MG63 (cell line): ENCODE data around the gene CYP26B1. TPM values are rescaled to one million over a fixed set of nuclear protein-coding genes. Genes with fewer than 3 reads are reported as not detected.

Experiments
- DNase-seq: peaks from one replicate; pipeline ENCODE4 v3.0.0-alpha.2; 2020
- H3K27me3 ChIP-seq: fragments of 250-450 bp; sonication (Bioruptor Pico); 2 replicates; pipeline ENCODE4 v1.5.1; 2020; ENCODE audit warnings: mild to moderate bottlenecking, moderate library complexity
- H3K36me3 ChIP-seq: fragments of 250-450 bp; sonication (Bioruptor Pico); 2 replicates; pipeline ENCODE4 v1.5.1; 2020; ENCODE audit warnings: mild to moderate bottlenecking, moderate library complexity
- H3K4me3 ChIP-seq: fragments of 250-450 bp; sonication (Bioruptor Pico); 2 replicates; pipeline ENCODE4 v1.5.1; 2020; ENCODE audit warnings: mild to moderate bottlenecking, moderate library complexity
- H3K9me3 ChIP-seq: fragments of 250-450 bp; sonication (Bioruptor Pico); 2 replicates; pipeline ENCODE4 v1.5.1; 2020; ENCODE audit warnings: mild to moderate bottlenecking, moderate library complexity
- total RNA-seq: library from RNA; depleted of rRNA; stranded (reverse); fragments of >200 nt; shearing (Covaris generic); gene quantifications from 2 replicates; pipeline ENCODE4 v1.2.3, GENCODE V29; 2014; ENCODE audit warnings: low replicate concordance

Gene CYP26B1
- total RNA-seq, 1 experiment from 2014 or later, result 10.6 TPM

- DNase-seq, result no peak
- H3K4me3 ChIP-seq, result peak overlapping the region; percentile 81
- no peaks in the 10 kb centered on the region for H3K9me3 ChIP-seq
- no peaks in the 10 kb centered on the region for H3K27me3 ChIP-seq
- H3K36me3 ChIP-seq, result peaks cover 24% of the 10 kb centered on the region
These were observed 1.0 kb downstream of the CYP26B1 start for GRCh38 chr2:72146347-72147302.

GRCh38 chr2:72145658-72146329 is 1.9 kb downstream of the CYP26B1 start:
- Histone ChIP-seq H3K4me3 (peak overlapping the region; percentile 81), H3K9me3 (no peaks in the 10 kb centered on the region), H3K27me3 (no peaks in the 10 kb centered on the region), H3K36me3 (peaks cover 31% of the 10 kb centered on the region)
- DNase-seq, result no peak

GRCh38 chr2:72145289-72145657 is 2.4 kb downstream of the CYP26B1 start:
- Histone ChIP-seq H3K4me3 (peak overlapping the region; percentile 81), H3K27me3 (no peaks in the 10 kb centered on the region), H3K9me3 (no peaks in the 10 kb centered on the region), H3K36me3 (peaks cover 31% of the 10 kb centered on the region)
- DNase-seq, result peak; percentile 79

DNA sequence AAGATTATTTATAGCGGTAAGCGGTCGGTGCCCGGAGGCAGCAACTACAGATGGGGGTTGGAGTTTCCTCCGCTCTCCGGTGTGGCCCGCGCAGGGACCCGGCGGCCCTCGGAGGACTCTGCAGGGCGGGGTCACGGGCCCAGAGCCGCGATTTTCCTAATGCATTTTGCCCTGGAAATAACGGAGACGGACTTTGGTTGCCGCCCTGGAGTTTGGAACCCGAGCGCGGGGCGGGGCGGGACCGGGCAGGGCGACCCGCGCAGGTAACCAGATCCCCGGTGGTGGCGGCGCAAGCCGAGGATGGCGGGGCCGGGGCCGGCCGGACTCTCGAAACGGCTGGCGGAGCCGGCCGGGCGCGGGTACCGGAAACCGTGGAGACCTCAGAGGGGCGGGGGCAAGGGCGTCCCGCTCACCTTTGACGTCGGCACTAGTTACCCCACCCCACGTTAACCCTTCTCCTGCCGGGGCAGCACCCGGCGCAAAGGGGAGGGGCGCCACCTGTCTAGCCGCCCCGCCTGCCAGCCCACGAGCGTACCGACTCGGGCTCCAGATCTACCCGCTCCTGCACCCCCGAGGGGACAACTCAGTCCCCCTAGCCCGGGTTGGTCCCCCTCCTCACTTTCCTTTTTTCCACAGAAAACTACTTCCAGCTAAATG is 2.9 kb downstream of the CYP26B1 start:
- Histone ChIP-seq H3K27me3 (no peaks in the 10 kb centered on the region), H3K4me3 (peak overlapping the region; percentile 81), H3K36me3 (peaks cover 35% of the 10 kb centered on the region), H3K9me3 (no peaks in the 10 kb centered on the region)
- DNase-seq, result peak; percentile 90

- peak overlapping the region; percentile 81 for H3K4me3 ChIP-seq
- H3K27me3 ChIP-seq, result no peaks in the 10 kb centered on the region
These were observed 3.4 kb downstream of the CYP26B1 start for GRCh38 chr2:72144274-72144631.

GRCh38 chr2:72143441-72144273 is 4.0 kb downstream of the CYP26B1 start:
- no peak for DNase-seq
- peaks cover 43% of the 10 kb centered on the region for H3K36me3 ChIP-seq
- H3K9me3 ChIP-seq, result no peaks in the 10 kb centered on the region
- peak overlapping the region; percentile 81 for H3K4me3 ChIP-seq
- H3K27me3 ChIP-seq, result no peaks in the 10 kb centered on the region

More at GRCh38 chr2:72144274-72144631, 3.4 kb downstream of the CYP26B1 start:
- peaks cover 40% of the 10 kb centered on the region for H3K36me3 ChIP-seq
- H3K9me3 ChIP-seq, result no peaks in the 10 kb centered on the region
- DNase-seq, result no peak

GRCh38 chr2:72142570-72143440 is 4.9 kb downstream of the CYP26B1 start:
- peak; percentile 84 for DNase-seq
- peaks cover 50% of the 10 kb centered on the region for H3K36me3 ChIP-seq
- no peaks in the 10 kb centered on the region for H3K27me3 ChIP-seq
- H3K4me3 ChIP-seq, result peak overlapping the region; percentile 81
- no peaks in the 10 kb centered on the region for H3K9me3 ChIP-seq

DNA sequence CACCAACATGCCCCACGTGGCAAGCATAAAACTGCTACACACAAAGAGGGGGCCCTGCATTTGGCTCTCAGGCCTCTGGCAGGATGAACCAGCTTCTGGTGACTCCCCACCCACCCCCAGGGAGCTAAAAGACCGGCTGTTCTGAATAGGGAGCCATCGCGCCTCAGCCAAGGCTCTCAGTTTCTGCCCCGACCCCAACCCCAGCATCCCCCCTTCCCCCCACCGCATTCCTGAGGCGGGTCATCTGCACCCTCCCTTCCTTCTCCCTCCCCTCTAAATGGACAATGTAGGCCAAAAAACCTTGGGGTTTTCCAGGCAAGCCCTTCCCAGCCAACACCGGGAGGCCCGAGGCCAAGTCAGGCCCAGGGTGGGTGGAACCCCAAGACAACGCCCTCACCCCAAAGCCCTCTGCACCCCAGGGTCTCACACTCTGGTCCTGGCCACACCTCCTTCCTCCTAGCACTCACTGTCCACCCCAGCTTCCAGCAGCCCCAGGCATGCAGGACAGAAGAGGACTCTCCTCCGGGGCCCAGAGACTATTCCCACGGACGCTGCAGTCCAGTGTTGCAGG is 5.7 kb downstream of the CYP26B1 start:
- H3K27me3 ChIP-seq, result no peaks in the 10 kb centered on the region

DNA sequence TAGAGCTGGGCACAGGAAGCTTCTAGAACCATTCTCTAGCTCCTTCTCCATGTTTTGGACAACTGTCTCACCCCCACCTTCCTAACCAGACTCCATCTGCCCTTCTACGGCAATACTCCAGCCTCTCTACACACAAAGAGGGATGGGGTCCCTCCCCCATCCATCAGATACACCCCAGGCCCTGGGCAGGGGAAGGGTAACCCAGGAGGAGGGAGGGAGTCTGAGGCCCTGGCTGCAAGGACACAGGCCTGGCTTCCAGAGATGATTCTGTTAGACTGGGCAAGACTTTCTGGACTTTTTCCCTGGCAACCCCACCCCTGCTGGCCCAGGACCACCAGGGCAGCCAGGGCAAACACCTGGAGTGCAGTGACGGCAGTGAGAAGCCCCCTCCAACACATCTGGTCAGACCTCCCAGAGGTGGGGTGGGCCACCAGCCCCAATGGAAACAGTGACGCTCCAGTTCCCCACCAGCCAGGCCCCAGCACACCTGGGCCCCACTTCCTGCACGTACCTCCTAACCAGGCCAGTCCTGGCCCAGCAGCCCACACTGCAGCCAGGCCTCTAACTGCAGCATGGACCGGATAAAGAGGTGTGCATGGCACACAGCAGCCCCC is 6.5 kb downstream of the CYP26B1 start:
- H3K36me3 ChIP-seq, result peaks cover 60% of the 10 kb centered on the region
- H3K4me3 ChIP-seq, result no peak overlapping the region
- no peaks in the 10 kb centered on the region for H3K27me3 ChIP-seq
- H3K9me3 ChIP-seq, result no peaks in the 10 kb centered on the region
- DNase-seq, result no peak

More for the DNA sequence above, 5.7 kb downstream of the CYP26B1 start:
- DNase-seq, result no peak
- no peaks in the 10 kb centered on the region for H3K9me3 ChIP-seq
- peaks cover 59% of the 10 kb centered on the region for H3K36me3 ChIP-seq
- no peak overlapping the region for H3K4me3 ChIP-seq

GRCh38 chr2:72140621-72140960 is 7.1 kb downstream of the CYP26B1 start:
- Histone ChIP-seq H3K4me3 (no peak overlapping the region), H3K27me3 (no peaks in the 10 kb centered on the region), H3K36me3 (peaks cover 61% of the 10 kb centered on the region), H3K9me3 (no peaks in the 10 kb centered on the region)
- no peak for DNase-seq

- Histone ChIP-seq H3K4me3 (no peak overlapping the region), H3K9me3 (no peaks in the 10 kb centered on the region), H3K36me3 (peaks cover 64% of the 10 kb centered on the region), H3K27me3 (no peaks in the 10 kb centered on the region)
- no peak for DNase-seq
These were observed 7.6 kb downstream of the CYP26B1 start for GRCh38 chr2:72139874-72140620.

- no peak overlapping the region for H3K4me3 ChIP-seq
- H3K27me3 ChIP-seq, result no peaks in the 10 kb centered on the region
- peaks cover 65% of the 10 kb centered on the region for H3K36me3 ChIP-seq
- no peaks in the 10 kb centered on the region for H3K9me3 ChIP-seq
- DNase-seq, result no peak
These were observed 8.2 kb downstream of the CYP26B1 start for GRCh38 chr2:72139471-72139873.

- Histone ChIP-seq H3K27me3 (no peaks in the 10 kb centered on the region), H3K4me3 (no peak overlapping the region), H3K9me3 (no peaks in the 10 kb centered on the region), H3K36me3 (peaks cover 64% of the 10 kb centered on the region)
- DNase-seq, result peak; percentile 78
These were observed 8.7 kb downstream of the CYP26B1 start for GRCh38 chr2:72138921-72139381.
